GM19240 (cell line): ENCODE measurements around the gene RALGPS2.
"Not testable (repeated sequence)": the region's sequence is repeated elsewhere in the genome, so short reads cannot be mapped to it uniquely, and the experiment has no call there.

Source experiments
- DNase-seq: peaks from one replicate; pipeline ENCODE4 v3.0.0; 2011; ENCODE audit warnings: low spot score; ENCODE audit not compliant: insufficient read length

RALGPS2 gene

DNA sequence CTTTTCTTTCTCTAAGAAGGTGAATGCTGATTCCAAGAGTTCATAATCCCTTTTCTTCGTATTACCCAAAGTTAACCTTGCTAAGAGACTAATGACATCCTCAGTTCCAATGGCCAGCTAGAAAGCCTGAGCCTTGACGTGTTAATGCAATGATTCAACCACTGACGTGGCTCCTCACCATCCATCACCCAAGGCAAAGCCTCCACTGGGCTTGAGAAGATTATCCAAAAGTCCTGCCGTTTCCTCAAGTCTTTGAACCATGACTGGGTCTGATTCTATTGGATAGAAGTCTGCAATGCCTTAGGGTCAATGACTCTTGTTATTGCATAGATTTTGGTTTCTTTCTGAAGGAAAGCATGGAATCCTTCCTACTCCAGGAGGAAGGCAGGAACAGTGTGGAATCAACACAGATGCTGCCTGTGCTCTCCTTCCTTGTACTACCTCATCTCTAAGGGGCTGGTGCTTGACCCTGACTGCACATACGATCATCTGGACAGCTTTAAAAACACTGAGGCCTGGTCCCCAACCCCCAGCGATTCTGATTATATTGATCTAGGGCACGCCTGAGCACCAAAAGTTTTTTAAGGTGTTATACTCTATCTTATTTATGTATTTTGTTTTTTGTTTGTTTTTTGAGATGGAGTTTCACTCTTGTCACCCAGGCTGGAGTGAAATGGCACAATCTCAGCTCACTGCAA lies 215.2 kb downstream of the RALGPS2 start:
- DNase-seq, result no peak

DNA sequence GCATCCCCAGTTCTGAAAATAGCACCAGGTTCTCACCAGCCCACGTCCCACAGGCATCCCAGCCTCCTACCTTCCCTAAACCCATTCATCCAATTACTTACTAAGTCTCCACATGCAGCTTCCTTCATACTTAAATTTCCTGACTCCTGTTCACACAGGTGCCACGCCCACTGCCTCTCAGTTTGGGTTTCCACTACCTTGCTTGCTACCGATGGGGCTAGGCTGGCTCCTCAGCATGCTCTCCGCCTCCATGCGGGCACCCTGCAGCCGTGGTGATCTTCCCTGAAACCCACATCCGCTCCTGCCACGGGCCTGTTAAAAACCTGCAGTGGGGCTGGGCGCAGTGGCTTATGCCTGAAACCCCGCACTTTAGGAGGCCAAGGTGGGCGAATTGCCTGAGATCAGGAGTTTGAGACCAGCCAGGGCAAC lies 216.2 kb downstream of the RALGPS2 start:
- no peak for DNase-seq

DNA sequence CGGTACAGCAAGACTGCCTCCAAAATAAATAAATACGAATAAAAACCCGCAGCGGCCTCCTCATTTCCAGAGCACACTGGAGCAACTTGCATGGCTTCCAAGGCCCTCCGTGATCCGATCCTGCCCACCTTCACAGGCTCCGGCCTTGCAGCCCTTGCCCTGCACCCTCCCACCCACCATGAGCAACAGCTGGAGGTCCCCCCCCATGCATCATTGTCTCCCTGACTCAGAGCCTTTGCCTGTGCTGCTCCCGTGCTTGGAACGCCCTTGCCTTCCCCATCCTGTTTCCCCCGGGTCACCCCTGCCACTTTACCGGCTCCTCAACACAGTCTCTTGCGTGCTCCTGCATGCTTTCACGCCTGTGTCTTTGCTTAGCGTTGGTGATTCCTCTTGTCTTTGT lies 216.8 kb downstream of the RALGPS2 start:
- no peak for DNase-seq

DNA sequence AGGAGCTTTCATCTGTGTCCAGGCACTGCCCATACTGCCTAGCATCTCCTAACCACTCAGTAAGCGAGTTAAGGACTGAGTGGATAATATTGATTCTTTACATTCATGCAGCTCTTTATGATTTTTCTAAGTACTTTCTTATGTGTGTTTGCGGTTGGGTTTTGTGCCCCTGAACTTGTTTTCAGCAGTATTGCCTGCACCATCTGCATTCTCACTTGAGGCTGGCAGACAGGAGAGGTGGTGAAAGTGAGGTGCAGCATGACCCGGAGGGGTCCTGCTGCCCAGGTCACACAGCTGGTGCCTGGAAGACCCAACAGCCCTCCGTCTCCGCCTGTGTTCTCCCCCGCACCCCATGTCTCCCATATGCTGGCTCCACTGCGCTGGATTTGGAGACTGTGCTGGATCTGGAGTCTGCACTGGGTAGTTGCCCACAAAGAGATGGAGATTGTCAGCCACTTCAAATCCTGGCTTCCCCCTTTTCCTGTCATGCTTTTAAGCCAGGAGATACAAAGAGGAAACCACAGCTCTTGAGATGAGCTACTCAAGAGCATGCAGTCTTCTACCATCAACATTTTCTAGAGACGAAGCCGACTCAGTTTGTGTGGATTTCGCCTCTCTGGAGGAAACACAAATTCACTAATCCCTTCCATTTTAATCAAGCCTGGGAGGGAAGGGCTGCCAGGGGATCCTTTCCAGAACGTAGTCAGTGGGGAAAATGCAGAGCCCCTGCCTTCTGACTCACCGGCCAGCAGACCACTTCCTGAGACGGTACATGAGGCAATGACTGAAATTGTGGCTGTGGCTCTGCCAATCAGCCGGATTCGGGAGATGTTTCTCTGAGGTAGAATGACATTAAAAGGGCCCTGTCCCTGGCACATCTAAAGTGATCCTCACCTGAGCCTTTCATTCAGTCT lies 217.5 kb downstream of the RALGPS2 start:
- no peak for DNase-seq

DNA sequence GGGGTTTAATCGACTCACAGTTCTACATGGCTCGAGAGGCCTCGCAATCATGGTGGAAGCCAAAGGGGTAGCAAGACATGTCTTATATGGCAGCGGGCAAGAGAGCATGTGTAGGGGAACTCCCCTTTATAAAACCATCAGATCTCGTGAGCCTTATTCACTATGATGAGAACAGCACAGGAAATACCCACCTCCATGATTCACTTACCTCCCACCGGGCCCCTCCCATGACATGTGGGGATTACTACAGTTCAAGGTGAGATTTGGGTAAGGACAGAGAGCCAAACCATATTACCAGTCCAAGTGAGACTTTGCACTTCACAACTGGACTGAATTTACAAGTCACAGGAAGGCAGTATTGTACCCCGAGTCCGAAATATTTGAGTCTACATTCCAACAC lies 219.7 kb downstream of the RALGPS2 start:
- no peak for DNase-seq

DNA sequence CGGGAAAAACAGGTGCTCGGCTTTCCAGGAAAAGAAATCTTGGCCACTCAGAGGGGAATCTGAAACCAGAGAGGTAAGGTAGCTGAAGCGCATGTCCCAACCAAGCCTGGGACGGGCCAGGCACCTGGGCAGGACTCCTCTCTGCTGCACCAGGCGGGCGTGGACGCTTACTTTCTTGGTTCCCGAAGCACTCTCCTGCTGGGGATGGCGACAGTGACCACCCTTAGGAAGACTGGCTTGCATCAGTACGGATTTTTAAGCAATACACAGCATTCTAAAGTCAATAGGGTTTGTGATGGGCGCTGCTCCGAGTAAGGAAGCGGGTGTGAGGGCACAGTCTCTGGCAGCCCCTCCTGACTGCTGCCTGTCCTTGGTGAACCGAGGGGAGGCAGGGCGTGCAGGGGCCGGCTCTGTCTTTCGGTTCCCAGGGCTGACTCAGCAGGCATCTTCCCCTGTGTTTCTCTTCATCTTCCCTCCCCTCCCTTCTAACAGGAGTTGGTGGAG lies 220.8 kb downstream of the RALGPS2 start:
- no peak for DNase-seq

DNA sequence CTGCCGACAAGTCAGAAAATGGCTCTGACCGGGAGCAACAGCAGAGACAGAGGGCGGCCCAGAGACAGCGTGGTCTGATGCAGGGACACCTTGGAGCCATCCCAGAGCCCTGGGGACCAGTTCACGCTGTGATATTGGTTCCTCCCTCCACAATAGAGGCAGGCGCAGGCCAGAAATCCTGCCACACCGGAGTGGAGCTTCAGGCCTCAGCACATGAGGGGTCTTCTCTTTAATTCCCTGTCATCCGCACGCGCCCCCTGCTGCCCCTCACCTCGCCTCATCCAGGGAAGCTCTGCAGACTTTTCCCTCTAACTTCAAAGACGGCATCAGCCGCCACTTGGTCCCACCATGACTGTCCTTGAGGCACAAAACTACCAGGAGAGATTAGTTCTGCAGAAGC lies 221.4 kb downstream of the RALGPS2 start:
- no peak for DNase-seq

DNA sequence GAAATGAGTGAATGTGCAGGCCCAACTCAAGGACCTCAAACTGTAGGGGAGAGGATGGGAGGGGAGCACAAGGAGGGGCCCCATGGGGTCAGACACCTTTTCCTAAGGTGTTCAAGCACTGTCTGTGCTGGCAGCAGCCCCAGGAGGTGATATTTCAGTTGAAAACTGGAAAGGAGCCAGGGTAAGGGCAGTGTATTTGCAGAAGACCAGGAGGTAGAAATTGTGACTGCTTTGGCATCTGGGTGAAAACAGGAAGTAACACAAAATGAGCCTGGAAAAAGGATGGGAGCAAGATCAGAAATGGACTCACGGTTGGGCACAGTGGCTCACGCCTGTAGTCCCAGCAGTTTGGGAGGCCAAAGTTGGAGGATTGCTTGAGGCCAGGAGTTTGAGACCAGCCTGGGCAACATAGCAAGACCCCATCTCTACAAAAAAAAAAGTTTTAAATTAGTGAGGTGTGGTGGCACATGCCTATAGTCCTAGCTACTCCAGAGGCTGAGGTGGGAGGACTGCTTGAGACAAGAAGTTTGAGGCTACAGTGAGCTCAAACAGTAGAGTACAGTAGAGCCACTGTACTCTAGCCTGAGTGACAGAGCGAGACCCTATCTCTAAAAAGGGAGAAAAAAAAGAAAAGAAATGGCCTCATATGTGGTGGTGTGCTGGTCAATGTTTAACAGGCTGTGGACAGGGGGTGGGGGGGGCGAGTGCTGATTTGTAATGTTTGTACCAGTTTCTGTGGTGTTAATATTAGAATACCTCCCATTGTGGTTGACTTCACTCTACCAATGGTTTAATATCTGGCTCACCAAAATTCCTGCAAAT lies 222.0 kb downstream of the RALGPS2 start:
- no peak for DNase-seq

DNA sequence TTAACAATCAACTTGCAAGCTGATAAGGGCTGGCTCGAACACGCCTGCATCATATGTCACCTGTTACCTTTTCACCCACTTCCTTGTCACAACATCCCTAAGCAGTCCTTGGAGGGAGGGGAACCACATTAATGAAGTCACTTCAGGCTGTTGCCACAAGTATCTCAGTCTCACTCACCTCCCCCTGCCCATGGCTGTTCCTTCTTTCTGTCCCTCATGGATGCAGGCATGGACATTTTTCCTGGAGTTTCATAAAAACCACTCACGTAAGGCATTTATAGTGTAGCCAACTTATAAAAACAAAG lies 222.6 kb downstream of the RALGPS2 start:
- DNase-seq, result no peak

DNA sequence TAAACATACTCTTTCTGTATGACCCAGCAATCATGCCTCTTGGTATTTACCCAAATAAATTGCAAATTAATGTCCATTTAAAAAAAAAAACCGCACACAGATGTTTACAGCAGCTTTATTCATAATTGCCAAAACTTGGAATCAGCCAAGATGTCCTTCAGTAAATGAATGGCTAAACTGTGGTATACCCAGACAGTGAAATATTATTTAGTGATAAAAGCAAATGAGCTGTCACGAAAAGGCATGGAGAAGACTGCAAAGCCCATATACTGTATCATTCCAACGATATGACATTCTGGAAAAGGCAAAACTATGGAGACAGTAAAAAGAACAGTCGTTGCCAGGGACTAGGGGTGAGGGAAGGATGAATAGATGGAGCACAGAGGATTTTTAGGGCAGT lies 223.6 kb downstream of the RALGPS2 start:
- DNase-seq, result no peak

DNA sequence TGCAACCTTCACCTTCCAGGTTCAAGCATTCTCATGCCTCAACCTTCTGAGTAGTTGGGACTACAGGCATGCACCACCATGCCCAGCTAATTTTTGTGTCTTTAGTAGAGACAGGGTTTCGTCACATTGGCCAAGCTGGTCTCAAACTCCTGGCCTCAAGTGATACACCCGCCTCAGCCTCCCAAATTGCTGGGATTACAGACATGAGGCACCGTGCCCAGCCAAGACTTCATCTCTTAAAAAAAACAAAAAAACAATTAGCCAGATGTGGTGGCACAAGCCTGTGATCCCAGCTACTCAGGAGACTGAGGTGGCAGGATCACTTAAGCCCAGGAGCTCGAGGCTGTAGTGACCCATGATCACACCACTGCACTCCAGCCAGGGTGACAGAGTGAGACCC lies 224.8 kb downstream of the RALGPS2 start:
- DNase-seq, result not testable (repeated sequence)

DNA sequence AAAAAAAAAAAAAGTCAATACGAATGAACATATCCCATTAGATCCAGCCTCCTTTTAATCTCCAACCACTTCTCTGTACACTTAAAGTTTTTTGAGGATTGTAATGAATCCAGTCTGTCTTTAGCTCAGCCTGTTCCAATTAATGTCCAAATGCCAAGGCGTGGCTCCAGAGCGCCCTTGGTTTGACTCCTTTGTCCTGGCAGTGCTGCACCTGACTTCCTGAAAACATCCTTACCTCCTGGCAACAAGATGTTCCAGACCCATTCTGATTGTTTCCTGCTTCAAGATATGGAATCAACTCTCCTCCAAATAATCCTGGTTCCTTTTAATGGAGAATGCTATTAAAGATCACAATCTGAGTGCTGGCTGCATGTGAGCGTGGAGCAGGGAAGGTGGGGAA lies 226.6 kb downstream of the RALGPS2 start:
- DNase-seq, result no peak

DNA sequence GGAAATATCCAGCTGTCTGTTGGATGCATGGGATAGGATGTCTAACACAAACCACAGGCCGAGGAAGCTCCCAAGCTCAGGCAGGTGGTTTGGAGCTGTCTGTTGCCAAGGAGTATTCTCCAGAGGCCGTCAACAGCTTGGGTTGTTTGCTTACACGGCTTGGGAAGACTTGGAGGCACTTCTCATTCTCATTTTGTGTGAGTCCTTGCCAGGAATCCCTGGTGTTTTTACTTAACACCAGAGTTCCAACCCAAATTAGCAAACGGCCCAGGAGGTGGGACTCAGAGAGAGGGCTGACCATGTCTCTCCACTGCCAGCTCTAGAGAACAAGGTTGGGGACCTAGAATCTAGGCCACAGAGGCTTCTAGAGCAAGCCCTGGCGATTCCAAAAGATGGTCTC lies 228.0 kb downstream of the RALGPS2 start:
- no peak for DNase-seq

DNA sequence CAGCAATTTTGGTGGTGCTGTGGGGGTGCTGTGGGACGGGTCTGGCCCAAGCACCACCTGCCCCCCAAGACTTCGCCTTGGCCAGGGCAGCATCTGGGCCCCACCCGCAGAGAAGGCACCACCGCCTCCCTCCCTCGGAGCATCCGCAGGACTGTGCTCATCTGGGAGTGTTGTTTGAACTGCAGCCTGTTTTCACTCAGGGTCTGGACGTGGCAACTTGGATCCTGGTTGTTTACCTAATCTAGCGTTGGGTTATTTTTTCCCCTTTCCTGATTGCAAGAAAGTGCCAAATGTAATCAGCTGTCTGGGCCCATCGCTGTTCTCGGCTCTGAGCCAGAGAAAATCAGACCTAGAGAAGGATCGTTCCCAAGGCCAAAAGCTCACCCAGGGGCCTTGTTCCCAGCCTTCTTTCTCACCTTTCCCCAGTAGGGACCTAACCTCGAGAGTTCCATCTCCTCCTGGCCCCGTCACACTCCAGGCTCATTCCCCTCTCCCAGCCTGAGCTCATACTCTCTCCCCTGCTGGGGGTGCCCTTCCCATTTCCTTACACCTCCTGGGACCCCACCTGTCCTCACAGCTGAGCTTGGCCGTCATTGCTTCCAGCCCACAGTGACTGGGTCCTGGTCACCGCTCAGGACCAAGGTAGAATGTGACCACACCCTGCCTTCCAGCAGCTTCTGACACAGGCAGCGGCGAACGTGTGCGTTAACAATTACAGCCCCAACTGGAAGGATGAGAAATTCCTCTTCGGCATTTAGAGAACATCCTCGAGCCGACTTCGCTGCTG lies 228.7 kb downstream of the RALGPS2 start:
- no peak for DNase-seq

DNA sequence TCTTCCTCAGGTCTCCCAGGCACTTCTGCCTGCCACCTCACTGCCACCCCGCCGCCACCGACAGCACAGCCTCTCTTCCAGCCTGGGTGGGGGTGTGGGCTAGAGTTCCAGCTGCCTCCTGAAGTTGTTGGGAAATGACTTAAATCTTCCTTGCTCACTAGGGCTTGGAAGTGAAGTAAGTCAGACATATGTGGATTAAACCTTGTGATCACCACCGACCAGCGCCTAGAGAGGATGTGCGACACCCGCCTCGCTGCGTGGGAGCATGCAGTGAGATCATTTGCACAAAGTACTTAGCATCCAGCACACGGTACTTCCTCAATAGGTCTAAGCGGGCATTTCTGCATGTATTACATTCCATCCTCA lies 229.3 kb downstream of the RALGPS2 start:
- DNase-seq, result no peak

DNA sequence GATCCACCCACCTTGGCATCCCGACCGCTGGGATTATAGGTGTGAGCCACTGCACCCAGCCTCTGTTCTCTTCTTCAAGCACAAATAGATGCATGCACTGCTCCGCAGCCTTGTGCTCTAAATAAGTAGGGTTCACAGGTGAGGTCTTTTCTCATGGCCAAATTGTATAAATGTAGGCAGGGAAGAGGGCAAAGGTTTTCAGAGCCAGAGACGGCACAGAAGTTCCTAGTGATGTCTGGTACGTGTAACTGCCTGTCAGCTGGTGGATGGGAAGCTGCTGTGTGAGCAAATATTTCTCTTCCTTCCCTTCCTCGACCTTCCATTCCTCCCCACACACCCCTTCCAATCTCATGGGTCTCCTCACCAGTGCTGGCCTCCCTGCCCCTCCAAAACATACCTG lies 229.9 kb downstream of the RALGPS2 start:
- no peak for DNase-seq

DNA sequence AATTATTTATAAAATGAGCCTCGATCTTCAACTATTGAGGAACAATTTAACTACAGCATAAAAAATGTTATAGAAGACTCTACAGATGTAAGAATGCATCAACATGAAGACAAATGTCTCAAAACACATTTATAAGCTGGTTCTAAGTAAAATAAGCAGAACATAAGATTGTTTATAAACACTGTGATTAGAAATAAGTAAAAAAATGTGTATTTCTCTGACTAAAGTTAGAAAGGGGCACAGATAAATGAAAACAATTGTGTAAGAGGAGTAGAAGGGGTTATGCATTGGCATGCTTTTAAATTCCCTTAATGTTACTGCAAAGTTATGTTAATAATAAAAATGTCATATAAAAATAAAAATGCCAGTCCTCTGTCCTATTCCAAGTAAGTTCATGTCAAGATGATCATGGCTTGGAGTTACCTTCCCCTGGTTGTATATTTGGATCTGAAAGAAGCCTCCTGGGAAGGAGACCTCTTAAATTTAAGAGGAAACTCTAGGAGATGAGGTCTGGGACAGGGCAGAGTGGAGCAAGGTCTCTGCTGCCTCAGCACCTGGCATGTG lies 230.4 kb downstream of the RALGPS2 start:
- no peak for DNase-seq

DNA sequence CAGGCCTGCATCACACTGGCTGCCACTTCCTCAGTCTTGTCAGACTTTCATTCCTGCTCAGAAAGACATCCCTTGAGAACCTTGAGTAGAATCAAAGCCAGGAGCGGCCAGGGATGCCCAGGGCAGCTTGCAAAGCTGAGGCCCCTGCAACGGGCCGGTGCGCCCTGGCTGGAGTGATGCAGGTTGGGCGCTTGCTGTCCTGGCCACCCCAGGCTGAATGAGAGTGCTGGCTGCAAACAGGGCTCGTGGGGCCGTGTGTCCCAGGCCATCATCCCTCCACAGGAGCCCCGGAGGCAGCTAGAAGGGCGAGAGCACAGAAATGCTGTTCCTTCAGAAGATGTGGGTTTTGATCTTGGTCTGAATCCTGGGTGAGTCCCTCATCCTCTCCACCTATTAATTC lies 233.4 kb downstream of the RALGPS2 start:
- DNase-seq, result no peak

DNA sequence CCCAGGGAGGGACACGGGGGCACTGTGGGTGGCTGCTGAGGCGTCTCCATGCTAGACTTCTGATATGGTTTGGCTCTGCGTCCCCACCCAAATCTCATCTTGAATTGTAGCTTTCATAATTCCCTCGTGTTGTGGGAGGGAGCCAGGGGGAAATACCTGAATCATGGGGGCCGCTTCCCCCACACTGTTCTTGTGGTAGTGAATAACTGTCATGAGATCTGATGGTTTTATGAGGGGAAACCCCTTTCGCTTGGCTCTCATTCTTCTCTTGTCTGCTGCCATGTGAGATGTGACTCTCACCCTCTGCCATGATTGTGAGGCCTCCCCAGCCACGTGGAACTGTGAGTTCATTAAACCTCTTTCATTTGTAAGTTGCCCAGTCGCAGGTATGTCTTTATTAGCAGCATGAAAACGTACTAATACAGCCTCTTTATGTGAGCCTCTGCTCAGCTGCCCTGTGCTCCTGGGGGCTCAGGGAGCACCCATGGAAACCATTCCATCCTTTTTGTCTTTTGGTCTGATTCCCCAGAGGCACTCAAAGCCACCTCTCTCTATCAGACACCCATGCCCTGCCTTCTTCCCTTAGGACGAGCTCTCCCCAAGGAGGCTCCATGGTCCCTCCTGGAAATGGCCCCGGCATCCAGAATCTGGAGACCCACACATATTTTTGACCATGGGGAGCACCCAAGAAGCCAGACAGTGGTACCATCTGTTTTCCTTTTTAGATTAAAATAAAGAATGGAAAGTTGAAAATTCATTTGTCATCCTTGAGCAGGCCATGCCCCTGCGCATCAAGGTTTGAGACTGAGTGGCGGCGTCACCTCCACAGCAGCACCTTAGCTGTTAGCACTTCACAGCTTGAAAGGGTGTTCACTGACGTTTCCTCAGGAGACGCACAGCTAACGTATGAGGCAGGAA lies 234.8 kb downstream of the RALGPS2 start:
- DNase-seq, result no peak
